HG03025 (cell line): Measurements from ENCODE around the gene EPHX1.
A peak's percentile ranks its signal among the peaks of the same experiment; 100 is the strongest.
"Not testable (repeated sequence)": the region's sequence is repeated elsewhere in the genome, so short reads cannot be mapped to it uniquely, and the experiment has no call there.

Experiments
- ATAC-seq: cut with Tn5 transposase; IDR thresholded peaks from one replicate; pipeline ENCODE4 v1.9.1; 2021; ENCODE audit warnings: mild to moderate bottlenecking, moderate library complexity; ENCODE audit not compliant: unreplicated experiment, low FRiP score

The EPHX1 gene

DNA sequence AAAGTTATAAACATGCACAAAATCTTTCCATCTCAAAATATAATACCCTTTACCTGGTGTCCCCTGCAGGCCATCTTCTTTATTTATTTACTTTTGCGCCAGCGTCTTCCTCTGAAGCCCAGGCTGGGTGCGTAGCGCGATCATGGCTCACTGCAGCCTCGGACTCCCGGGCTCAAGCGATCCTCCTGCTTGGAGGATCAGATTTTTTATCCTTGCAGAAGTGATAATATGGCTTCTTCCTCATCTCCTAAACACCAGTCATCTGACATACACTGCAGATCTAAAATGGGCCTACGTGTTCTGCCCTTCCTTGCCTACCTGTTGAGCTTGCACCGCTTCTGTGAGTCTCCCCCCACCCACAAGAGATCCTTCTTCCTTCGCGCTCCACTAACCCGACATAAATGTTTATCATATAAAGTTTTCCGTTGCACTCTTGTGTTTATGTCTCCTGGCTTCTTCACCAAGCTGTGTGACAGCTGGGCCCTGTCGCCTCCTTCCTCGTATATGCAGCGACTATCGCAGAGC, 32.8 kb upstream of the EPHX1 start:
- no peak for ATAC-seq

- peak; percentile 98 for ATAC-seq
These were observed 32.2 kb upstream of the EPHX1 start, which contains the start of gene SRP9 for GRCh38 chr1:225777583-225778336. Gene SRP9 (plus strand): TSS chr1:225777826. CDS start chr1:225777941, 115 bp downstream.

DNA sequence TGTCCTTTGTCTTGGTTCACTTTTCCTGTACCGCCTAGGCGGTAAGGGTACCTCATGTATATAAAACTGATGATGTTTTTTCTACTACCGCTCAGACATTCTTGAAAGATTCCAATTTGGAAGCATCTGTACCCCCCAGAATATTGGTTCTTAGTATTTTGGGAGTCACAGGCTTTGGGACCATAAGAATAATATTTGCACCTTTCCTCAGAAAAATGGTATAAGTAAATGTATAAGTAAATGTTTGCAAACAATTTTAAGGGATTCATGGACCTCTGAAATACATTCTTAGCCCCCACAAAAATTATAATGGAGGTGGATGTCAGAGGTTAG, 31.6 kb upstream of the EPHX1 start:
- no peak for ATAC-seq

GRCh38 chr1:225779165-225779564, 30.8 kb upstream of the EPHX1 start:
- not testable (repeated sequence) for ATAC-seq

DNA sequence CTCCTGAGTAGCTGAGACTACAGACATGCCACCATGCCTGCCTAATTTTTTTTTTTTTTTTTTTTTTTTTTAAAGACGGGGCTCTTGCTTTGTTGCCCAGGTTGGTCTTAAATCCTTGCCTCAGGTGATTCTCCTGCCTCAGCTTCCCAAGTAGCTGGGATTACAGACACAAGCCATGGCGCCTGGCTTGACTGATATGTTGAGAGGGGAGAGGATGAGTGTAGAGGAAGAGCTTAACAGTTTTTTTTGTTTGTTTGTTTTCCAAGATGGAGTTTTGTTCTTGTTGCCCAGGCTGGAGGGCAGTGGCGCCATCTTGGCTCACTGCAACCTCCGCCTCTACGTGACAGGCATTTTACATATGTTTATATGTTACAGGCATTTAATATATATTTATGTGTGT, 29.8 kb upstream of the EPHX1 start:
- no peak for ATAC-seq

DNA sequence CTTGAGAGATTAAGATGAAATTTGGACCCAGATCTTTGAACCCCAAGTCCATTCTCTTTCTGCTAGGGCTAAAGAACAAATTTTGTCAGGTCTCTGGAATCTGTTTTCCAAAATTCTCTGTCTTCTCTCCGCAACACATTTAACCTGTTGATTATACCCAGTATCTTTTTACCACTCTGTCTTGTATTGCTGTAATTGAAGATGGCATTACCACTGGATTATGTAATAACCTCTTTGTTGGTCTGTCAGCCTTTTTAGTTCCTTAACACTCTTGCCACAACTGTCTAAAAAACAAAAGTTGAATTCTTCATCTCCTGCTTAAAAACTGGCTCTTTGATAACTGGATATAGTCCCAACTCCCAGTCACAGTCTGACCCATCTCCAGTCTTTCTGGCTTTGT, 29.3 kb upstream of the EPHX1 start:
- no peak for ATAC-seq

- ATAC-seq = not testable (repeated sequence)
These were observed 20.8 kb upstream of the EPHX1 start for GRCh38 chr1:225789142-225789541.

DNA sequence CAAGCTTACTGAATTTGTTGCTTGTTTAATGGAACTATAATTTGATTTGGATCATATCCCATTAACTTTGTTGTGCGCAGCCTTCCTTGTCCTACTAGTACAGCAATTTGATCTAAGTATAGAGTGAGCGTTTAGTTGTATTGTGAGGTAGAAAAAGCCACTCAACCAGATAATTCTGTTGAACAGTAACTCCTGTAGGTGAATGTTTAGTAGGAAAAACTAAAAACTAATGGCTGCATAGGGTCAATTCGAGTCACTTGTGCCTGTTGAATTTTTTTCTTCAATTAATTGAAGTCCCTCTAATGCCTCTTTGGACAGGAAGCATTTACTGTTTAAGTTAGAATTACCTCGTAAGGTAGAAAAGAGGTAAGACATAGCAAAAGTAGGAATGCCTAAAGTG, 15.0 kb upstream of the EPHX1 start:
- ATAC-seq = no peak

GRCh38 chr1:225796097-225796496, 13.8 kb upstream of the EPHX1 start:
- not testable (repeated sequence) for ATAC-seq

DNA sequence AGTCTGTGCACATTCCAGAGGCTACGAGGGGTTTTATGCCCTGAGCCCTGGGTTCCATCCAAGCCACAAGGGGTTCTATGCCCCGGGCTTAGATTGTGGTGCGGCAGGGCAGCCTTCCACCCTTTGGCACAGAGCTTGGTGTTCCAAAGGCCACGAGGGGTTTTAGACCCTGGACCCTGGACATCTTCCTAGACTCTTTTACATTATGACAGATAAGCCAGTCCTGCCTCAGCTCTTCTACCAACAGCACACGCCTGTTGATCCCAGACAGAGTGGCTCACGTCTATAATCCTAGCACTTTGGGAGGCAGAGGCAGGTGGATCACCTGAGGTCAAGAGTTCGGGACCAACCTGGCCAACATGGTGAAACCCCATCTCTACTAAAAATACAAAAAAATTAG, 8.8 kb upstream of the EPHX1 start:
- ATAC-seq = not testable (repeated sequence)

DNA sequence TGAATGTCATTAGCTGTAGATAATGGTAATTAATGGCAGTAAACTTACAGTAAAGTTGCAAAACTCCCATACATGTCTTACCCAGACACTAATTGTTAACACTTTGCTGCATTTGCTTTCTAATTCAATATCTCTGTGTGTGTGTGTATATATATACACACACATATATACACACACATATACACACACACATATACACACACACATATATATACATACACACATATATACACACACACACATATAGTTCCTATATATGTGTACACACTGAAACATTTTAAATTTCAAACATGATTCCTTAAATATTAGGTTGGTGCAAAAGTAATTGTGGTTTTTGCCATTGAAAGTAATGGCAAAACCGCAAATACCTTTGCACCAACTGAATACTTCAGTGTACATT, 3.7 kb upstream of the EPHX1 start:
- ATAC-seq = no peak

DNA sequence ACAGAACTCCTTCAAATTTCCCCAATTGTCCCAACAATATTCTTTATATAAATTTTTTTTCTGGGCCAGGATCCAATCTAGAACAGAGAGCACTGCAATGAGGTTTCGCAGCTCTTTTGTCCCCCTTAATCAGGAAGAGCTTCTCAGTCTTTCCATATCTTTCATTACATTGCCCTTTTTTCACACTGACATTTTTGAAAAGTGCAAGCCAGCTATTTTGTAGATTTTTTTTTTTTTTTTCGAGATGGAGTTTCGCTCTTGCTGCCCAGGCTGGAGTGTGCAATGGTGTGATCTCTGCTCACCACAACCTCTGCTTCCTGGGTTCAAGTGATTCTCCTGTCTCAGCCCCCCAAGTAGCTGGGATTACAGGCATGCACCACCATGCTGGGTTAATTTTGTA, 3.2 kb upstream of the EPHX1 start:
- not testable (repeated sequence) for ATAC-seq

DNA sequence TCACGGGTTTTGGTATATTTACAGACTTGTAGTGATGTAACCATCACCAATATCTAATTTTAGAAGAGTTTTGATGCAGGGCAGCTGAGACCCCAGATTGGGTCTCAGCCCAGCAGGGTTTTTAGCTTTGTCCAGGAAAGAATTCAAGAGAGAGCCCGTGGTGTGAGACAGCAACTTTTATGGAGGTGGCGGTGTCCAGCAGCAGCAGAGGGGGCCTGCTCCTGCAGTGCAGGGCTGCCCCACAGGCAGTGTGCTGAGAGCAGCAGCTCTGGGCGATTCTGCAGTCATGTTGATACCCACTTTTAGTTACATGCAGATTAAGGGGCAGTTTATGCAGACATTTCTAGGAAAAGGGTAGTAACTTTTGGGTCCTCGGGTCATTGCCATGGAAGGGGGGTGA, 1.8 kb upstream of the EPHX1 start:
- ATAC-seq = no peak

- not testable (repeated sequence) for ATAC-seq
These were observed 935 bp downstream of the EPHX1 start for GRCh38 chr1:225810579-225811538.

DNA sequence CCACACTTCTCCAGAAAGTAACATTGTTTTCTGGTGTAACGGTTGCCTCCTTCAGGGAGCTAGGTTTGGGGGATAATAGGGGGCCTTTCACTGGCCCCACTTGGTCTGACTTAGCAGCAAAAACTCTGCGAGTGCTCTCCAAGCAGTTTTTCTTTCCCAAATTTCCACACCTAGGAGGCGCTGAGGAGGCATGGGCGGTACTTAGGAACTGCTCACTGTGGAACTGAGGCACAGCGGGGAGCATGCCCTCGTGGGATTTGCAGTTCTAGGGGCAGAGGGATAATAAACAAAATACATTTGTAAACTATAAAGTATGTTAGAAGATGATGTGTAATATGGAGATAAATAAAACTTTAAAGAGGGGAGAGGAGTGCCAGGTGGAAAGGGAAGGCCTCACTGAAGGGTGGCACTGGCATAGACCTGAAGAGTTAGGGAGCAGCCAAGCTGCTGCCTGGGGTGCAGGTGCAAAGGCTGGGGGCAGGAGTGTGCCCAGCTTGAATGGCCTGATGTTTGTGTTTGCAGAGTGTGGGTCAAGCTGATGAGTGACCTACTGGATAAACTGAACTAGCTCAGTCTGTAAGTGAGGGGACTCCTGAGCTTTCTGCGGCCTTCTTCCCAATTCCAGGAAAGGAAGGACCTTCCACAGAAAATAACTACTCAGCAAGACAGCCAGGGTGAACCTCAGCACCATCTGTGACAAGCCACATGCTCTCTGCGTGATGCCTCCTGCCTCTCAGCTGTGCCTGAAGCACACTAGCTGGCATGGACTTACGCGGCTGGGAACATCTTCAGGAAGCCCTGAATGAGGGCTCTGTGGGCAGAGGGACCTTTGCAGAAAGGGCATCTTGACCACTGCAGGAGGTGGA, 1.9 kb downstream of the EPHX1 start:
- ATAC-seq = no peak

DNA sequence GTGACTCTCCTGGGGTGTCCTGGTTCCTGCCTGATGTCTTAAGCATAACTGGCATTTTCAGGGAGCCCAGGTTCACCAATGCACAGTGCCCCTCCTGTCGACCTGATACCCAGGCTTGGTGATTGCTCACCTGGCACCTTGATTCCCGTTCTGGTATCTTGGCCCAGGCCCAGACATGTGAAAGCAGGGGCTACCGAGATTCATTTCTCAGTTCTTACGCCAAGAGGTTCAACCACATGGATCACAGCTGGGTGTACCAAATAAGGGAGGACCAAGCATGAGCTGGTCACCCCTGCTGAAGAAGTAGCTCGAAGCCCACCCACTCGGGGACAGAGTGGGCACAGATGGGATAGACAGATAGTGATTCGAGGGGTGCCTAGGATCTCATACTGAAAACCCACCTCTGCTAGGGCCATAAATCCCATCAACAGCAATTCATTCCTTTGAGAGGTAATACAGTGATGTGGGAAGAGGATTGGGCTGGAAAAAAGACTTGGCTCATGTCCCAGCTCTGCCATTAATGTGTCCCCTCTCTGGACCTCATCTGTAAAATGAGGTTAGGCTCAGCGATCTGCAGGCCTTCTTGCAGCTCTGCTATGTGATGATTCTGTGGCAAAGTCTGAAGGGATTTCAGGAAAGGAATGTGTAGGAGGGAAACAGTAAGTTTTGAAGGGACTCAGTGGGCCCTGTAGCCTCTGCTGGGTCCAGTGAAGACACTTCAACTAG, 2.7 kb downstream of the EPHX1 start:
- no peak for ATAC-seq

DNA sequence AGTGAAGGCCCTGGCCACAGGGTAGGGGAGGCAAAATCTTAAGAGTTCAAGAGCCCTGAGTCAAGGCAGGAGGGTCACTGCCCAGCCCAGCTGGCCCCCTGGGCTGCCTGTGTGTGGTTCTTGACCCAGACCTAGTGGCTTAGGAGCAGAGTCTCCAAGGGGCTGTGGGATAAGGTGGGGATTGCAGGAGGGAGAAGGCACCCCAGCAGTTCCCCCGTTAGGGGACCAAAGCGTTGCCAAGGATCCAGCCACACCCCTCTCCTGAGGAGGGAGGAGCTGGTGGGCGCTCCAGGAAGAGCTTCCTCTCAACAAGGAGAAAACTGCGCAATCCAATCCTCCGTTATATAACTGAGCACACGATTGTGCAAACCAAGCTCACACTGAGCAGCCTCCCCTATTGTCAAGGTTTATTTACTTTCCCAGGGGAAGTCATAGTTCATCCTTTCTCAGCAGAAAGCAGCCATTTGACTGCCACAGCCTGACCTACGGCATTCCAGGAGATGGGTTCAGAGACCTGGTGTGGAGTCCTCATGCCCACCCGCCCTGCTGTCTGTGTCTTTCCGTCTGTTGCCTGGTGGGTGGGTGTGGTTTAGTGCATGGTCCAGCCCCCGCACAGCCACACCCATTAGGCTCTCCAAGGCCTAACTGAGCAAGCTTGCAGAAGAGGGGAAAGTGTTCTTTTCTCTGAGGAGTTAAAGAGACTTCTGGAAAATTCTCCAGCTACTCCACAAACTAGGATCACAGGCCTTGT, 3.5 kb downstream of the EPHX1 start:
- no peak for ATAC-seq

- no peak for ATAC-seq
These were observed 4.5 kb downstream of the EPHX1 start for GRCh38 chr1:225814381-225814780.

GRCh38 chr1:225815090-225815489, 5.2 kb downstream of the EPHX1 start:
- not testable (repeated sequence) for ATAC-seq
